Ishikawa (cell line): ENCODE data around the gene LEMD2.

Source experiments
- CEBPB ChIP-seq: IDR thresholded peaks from 2 replicates; pipeline ENCODE4 v1.6.1; 2012
- RAD21 ChIP-seq: IDR thresholded peaks from 2 replicates; pipeline ENCODE4 v1.6.1; 2012; ENCODE audit warnings: low read depth
- TAF1 ChIP-seq: IDR thresholded peaks from 2 replicates; pipeline ENCODE4 v1.6.1; 2012; ENCODE audit warnings: low read depth, mild to moderate bottlenecking
- TEAD4 ChIP-seq: IDR thresholded peaks from 2 replicates; pipeline ENCODE4 v1.6.1; 2012
- USF1 ChIP-seq: IDR thresholded peaks from 2 replicates; pipeline ENCODE4 v1.6.1; 2012
- YY1 ChIP-seq: IDR thresholded peaks from 2 replicates; pipeline ENCODE4 v1.6.1; 2012; ENCODE audit warnings: low read depth
- TF ChIP-seq, protein P1 (sequence below): IDR thresholded peaks from 2 replicates; pipeline ENCODE4 v1.6.1; 2012; ENCODE audit warnings: low read depth, mild to moderate bottlenecking
- TF ChIP-seq, protein P2 (sequence below): IDR thresholded peaks from 2 replicates; pipeline ENCODE4 v1.6.1; 2012

GRCh38 chr6:33724102-33725023 lies 64.6 kb downstream of the LEMD2 start:
- TF ChIP-seq, protein P1, sequence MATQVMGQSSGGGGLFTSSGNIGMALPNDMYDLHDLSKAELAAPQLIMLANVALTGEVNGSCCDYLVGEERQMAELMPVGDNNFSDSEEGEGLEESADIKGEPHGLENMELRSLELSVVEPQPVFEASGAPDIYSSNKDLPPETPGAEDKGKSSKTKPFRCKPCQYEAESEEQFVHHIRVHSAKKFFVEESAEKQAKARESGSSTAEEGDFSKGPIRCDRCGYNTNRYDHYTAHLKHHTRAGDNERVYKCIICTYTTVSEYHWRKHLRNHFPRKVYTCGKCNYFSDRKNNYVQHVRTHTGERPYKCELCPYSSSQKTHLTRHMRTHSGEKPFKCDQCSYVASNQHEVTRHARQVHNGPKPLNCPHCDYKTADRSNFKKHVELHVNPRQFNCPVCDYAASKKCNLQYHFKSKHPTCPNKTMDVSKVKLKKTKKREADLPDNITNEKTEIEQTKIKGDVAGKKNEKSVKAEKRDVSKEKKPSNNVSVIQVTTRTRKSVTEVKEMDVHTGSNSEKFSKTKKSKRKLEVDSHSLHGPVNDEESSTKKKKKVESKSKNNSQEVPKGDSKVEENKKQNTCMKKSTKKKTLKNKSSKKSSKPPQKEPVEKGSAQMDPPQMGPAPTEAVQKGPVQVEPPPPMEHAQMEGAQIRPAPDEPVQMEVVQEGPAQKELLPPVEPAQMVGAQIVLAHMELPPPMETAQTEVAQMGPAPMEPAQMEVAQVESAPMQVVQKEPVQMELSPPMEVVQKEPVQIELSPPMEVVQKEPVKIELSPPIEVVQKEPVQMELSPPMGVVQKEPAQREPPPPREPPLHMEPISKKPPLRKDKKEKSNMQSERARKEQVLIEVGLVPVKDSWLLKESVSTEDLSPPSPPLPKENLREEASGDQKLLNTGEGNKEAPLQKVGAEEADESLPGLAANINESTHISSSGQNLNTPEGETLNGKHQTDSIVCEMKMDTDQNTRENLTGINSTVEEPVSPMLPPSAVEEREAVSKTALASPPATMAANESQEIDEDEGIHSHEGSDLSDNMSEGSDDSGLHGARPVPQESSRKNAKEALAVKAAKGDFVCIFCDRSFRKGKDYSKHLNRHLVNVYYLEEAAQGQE: no peak
- TF ChIP-seq, protein P2, sequence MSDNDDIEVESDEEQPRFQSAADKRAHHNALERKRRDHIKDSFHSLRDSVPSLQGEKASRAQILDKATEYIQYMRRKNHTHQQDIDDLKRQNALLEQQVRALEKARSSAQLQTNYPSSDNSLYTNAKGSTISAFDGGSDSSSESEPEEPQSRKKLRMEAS: no peak
- TF ChIP-seq CEBPB: no peak
- TF ChIP-seq TAF1: no peak
- TF ChIP-seq RAD21: no peak
- TF ChIP-seq USF1: no peak
- TF ChIP-seq TEAD4: no peak
- TF ChIP-seq YY1: no peak
